Tibial nerve (tissue), 4 donors: ENCODE results near the gene FOLH1.
"Not testable (repeated sequence)": the region's sequence is repeated elsewhere in the genome, so short reads cannot be mapped to it uniquely, and the experiment has no call there.

Source experiments
- CTCF ChIP-seq, 5 experiments: fragments of 200-600 bp in 3 of 5; fragments of 450-650 bp in 2 of 5; sonication (generic) in 3 of 5; IDR thresholded peaks; one replicate each; pipeline ENCODE4 v1.5.1; 2016 to 2019; ENCODE audit warnings: antibody characterized with exemption in 5 of 5, mild to moderate bottlenecking in 3 of 5, moderate library complexity in 2 of 5
- EP300 ChIP-seq, 2 donors: sonication (generic); formaldehyde crosslinking; IDR thresholded peaks; one replicate each; pipeline ENCODE4 v1.6.1; 2017; ENCODE audit warnings: antibody characterized with exemption in 2 of 2, mild to moderate bottlenecking in 1 of 2
- POLR2A ChIP-seq, 2 donors: fragments of 450-650 bp; IDR thresholded peaks; one replicate each; pipeline ENCODE4 v1.6.1; 2017; ENCODE audit warnings: antibody characterized with exemption in 2 of 2, mild to moderate bottlenecking in 2 of 2, moderate library complexity in 2 of 2

- TF ChIP-seq POLR2A, CTCF, EP300 (IDR thresholded peaks at IDR 0.05): not testable (repeated sequence)
Measured at GRCh38 chr11:49250398-49251115, 42.2 kb upstream of the FOLH1 start.
